Thoracic aorta (tissue), 2 donors: Measurements from ENCODE around the gene AFAP1L2. TPM values are rescaled to one million over a fixed set of nuclear protein-coding genes. Genes with fewer than 3 reads are reported as not detected.

Experiments used
- ATAC-seq: fragments of 150-250 bp; one replicate; pipeline ENCODE4 v1.8.0; 2017; ENCODE audit warnings: low read depth; ENCODE audit not compliant: insufficient number of reproducible peaks, low FRiP score
- DNase-seq: peaks from one replicate; pipeline ENCODE4 v3.0.0-alpha.2; 2020; ENCODE audit warnings: low spot score
- H3K27ac ChIP-seq, 2 donors: fragments of 200-600 bp; sonication (generic); 1 replicate in 1 of 2; 2 replicates in 1 of 2; pipeline ENCODE4 v1.5.1; 2016; ENCODE audit warnings: mild to moderate bottlenecking in 2 of 2, moderate library complexity in 2 of 2
- H3K27me3 ChIP-seq: fragments of 200-600 bp; sonication (generic); replicated peaks from 2 replicates; pipeline ENCODE4 v1.6.0; 2016; ENCODE audit warnings: mild to moderate bottlenecking; ENCODE audit not compliant: insufficient read depth
- H3K36me3 ChIP-seq: fragments of 200-600 bp; sonication (generic); one replicate; pipeline ENCODE4 v1.5.1; 2016
- H3K4me1 ChIP-seq, 2 donors: fragments of 200-600 bp; sonication (generic); 1 replicate in 1 of 2; 2 replicates in 1 of 2; pipeline versions ENCODE4 v1.5.1 to v1.6.0; 2016; ENCODE audit warnings: low read depth in 2 of 2, mild to moderate bottlenecking in 1 of 2; ENCODE audit not compliant: control insufficient read depth in 1 of 2
- H3K4me3 ChIP-seq: fragments of 200-600 bp; sonication (generic); 2 replicates; pipeline ENCODE4 v1.5.1; 2016; ENCODE audit warnings: mild to moderate bottlenecking
- H3K9me3 ChIP-seq: fragments of 200-600 bp; sonication (generic); 2 replicates; pipeline ENCODE4 v1.5.1; 2016
- CTCF ChIP-seq: fragments of 200-600 bp; sonication (generic); IDR thresholded peaks from one replicate; pipeline ENCODE4 v1.5.1; 2019; ENCODE audit warnings: antibody characterized with exemption
- total RNA-seq, 2 donors: library from RNA; depleted of rRNA; stranded (reverse); fragments of >200 nt; gene quantifications; one replicate each; pipeline versions ENCODE4 v1.1.0 to v1.2.3, GENCODE V29; 2016

AFAP1L2 gene
- total RNA-seq, result 10 to 100 TPM in 1 of 2 donors, 1 to 10 TPM in 1; 7.7 to 13.3 TPM

GRCh38 chr10:114404171-114405010 is at the start of gene AFAP1L2:
Gene AFAP1L2 (minus strand): TSS chr10:114404502. CDS start chr10:114404455, 47 bp downstream.
- peak within 1 kb of the TSS in 1 of 2 donors; percentile 53 for H3K27ac ChIP-seq
- H3K9me3 ChIP-seq, result no peaks in the 10 kb centered on the region
- peaks cover 9 to 28% of the 10 kb centered on the region in 2 donors for H3K4me1 ChIP-seq
- no peak for TF ChIP-seq CTCF
- H3K36me3 ChIP-seq, result no peaks in the 10 kb centered on the region
- DNase-seq (no peak), ATAC-seq (no peak)
- H3K4me3 ChIP-seq, result peak within 1 kb of the TSS; percentile 82
- H3K27me3 ChIP-seq, result no peaks in the 10 kb centered on the region

- Histone ChIP-seq H3K27ac (no peak overlapping the region), H3K9me3 (no peaks in the 10 kb centered on the region), H3K27me3 (no peaks in the 10 kb centered on the region), H3K36me3 (no peaks in the 10 kb centered on the region), H3K4me3 (no peak overlapping the region), H3K4me1 (peaks cover 4 to 7% of the 10 kb centered on the region in 2 donors)
- ATAC-seq (no peak), DNase-seq (no peak)
- no peak for TF ChIP-seq CTCF
These were observed 49.3 kb upstream of the AFAP1L2 start for GRCh38 chr10:114453576-114453975.

- DNase-seq (no peak), ATAC-seq (no peak)
- Histone ChIP-seq H3K4me1 (peaks cover 4 to 7% of the 10 kb centered on the region in 2 donors), H3K4me3 (no peak overlapping the region), H3K36me3 (no peaks in the 10 kb centered on the region), H3K9me3 (no peaks in the 10 kb centered on the region), H3K27me3 (no peaks in the 10 kb centered on the region), H3K27ac (no peak overlapping the region)
- no peak for TF ChIP-seq CTCF
These were observed 44.6 kb upstream of the AFAP1L2 start for GRCh38 chr10:114448897-114449296.

- no peak for TF ChIP-seq CTCF
- Histone ChIP-seq H3K4me1 (peaks cover 4 to 7% of the 10 kb centered on the region in 2 donors), H3K9me3 (no peaks in the 10 kb centered on the region), H3K27me3 (no peaks in the 10 kb centered on the region), H3K4me3 (no peak overlapping the region), H3K36me3 (no peaks in the 10 kb centered on the region), H3K27ac (no peak overlapping the region)
- ATAC-seq (no peak), DNase-seq (no peak)
These were observed 41.0 kb upstream of the AFAP1L2 start for GRCh38 chr10:114445332-114445731.

- Histone ChIP-seq H3K4me3 (no peak overlapping the region), H3K36me3 (no peaks in the 10 kb centered on the region), H3K9me3 (no peaks in the 10 kb centered on the region), H3K4me1 (peaks cover 3 to 7% of the 10 kb centered on the region in 2 donors), H3K27ac (no peak overlapping the region), H3K27me3 (no peaks in the 10 kb centered on the region)
- no peak for DNase-seq
- TF ChIP-seq CTCF, result no peak
- ATAC-seq, result no peak
These were observed 40.5 kb upstream of the AFAP1L2 start for GRCh38 chr10:114444819-114445218.
